Fibroblast of skin of abdomen (primary cell): Measurements from ENCODE around the gene B3GALNT2.
"Not testable (repeated sequence)": the region's sequence is repeated elsewhere in the genome, so short reads cannot be mapped to it uniquely, and the experiment has no call there.

Source experiments
- DNase-seq: peaks from one replicate; pipeline ENCODE4 v3.0.0-alpha.2; 2013

Gene B3GALNT2

DNA sequence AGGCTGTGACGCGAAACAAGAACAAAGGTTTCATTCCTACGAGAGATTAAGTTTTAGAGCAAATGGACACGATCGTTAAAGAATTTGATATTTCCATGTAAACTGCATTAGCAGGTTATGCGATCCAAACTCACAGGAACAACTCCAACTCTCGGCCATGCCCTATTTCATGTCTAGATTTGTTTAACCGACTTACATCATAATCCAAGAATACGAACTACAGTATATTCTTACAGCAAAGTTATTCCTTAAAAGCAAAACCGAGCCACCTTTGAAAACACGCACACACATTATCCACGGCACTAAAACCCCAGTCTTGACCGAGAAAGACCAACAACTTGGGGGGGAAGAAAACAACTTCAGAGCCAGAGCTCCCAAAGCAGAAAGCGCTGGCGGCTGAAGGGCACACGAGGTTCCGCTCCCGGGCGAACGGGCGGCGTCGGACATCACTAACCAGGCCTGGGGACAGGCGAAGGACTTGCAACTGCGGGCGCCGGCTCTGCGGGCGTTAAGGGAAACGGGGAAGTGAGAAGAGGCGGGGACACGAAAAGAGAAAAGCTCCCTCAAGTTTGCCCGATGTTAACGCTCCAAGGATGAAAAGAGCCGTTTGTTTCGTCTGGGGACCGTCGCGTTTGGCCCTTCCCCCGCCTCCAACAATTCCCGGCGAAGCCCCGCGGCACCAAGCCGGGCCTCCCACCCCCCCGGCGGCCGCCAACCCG is 690 bp downstream of the B3GALNT2 start:
- DNase-seq, result peak; percentile 42

DNA sequence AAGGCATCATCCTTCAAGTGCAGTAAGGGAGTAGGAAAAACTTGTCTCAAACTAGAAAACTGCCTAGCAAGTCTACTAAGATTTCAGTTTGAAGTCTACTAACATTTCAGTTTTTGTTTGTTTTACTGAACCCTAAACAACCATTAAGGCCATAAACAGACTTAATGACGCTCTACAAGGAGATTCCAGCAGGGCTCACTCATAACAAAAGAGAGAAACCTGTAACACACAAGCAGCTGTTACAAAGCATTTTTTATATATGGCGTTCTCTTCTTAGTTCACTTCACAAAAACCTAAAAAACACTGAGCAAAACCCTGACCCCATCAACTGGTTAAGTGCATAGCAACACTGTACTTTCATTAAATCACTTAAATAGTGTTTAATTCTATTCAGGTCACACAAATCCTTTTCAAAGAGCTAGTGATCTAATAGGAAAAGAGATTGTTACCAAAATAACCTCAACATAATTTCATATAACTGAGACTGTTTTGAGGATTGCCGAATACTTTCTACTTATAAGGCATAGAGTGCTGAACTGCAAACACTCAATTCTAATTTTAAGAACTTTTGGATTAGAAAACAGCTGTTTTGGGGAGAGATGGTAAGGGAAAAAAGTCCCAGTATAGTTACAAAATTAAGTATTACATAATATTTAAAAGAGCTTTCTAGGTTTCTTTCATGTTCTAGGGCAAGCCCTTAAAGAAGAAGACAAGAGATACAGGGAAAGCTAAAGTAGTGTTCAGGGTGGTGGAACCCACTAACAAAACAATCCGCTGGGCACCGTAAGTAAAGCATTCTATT is 1.4 kb downstream of the B3GALNT2 start:
- no peak for DNase-seq

DNA sequence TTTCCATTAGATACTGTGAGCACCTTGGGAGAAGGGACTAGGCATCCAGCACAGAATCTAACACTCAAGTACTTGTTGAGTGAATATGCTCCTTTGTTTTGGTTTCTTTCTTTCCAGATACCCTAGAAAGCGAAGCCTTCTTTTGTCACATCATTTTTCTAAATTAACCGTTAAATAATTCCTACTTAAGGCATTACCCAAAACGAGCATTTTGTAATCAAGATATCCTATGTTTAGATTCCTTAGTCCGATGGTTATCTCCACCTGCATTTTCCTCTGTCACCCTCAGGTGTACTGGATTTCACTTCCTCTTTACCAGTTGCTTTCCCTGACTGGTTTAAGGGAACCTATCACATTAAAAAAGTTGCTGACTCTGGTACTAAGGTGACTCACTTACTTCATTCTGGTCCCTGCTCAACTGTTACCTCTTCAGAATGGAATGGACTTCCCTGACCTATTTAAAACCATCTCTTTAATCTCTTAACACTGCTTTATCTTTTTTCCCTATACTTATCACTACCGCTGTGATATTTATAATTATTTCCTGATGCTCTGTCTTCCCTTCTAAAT is 3.2 kb downstream of the B3GALNT2 start:
- peak; percentile 24 for DNase-seq

DNA sequence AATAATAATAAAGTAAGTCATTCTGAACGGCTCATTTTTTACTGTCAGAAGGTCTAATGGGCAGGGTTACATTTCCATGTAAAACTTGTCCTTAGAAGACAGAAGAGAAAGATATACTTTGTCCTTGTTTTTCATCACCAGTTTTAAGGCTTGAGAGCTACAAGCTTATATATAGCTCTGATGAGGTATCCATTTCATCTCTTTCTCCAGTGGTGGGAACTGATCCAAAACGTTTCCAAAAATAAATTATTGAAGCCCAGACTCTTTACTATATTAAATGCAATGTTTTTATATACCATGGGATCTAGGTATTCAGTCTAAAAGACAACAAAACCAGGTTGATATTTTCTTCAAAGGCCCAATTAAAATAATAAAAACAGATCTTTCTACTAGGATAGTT is 8.7 kb downstream of the B3GALNT2 start:
- DNase-seq, result no peak

DNA sequence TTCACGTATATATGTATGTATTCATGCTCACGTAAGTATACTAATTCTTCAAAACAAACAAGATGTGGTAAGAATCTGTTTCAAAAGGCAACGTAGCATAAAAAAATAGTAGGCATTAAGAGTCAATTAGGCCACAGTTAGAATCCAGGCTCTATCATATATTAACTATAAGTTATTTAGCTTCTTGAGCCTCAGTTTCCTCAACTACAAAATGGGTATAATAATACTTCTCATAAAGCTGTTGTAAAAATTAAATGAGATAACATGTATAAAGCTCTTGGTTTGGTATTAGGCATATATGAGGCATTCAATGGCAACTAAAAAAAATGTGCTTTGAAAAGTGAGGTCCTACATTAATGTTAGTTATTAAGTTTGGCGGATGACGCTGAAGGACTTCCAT is 9.2 kb downstream of the B3GALNT2 start:
- DNase-seq, result no peak

DNA sequence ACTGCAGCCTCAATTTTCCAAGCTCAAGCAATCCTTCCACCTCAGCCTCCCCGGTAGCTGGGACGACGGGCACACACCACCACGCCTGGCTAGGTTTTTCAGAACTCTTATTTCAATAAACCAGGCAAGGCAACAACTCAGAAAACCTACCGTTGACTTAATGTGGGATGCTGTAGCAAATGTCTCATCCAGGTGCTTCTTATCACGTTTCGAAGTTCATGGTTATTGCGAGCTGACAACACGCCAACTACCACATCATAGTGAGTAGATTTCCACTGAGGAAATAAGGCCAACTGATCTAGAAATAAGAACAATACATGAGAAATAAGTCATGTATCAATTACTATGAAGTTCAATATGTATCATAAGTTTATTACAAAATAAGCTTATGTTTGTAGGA is 9.7 kb downstream of the B3GALNT2 start:
- no peak for DNase-seq

DNA sequence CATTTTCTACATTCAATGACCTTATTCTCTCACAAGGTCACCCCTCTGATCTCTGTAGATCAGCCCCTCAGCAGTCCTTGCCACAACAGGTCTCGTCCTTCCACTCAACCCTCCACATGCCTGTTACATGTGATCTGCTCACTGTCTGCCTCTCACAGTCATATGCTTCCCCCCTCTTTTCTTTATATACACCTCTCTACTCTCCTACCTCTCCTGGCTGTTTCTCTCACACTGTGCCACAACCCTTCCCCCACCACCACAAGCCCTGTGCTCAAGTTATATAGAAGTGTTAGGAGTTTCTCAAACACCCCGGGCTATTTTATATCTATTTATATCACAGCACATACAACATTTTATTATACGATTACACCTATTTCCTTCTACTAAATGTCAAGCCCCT is 12.6 kb downstream of the B3GALNT2 start:
- no peak for DNase-seq

DNA sequence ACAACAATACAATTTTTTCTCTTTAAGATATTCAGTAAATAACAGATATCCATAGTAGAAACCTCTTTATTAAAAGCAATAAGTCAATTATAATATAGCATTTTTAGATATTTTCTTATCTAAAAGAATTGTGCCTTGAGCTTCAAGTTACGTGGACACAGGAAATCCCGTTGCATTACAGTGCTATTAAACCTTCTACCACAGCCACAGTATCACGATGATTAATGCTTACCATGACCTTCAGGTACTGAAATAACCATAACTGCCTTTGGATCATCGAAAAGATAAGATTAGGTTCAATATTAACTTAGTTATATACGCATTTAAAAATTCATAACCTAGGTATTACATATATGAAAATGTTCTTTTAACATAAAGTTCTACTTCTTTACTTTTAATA is 17.9 kb downstream of the B3GALNT2 start:
- DNase-seq, result no peak

DNA sequence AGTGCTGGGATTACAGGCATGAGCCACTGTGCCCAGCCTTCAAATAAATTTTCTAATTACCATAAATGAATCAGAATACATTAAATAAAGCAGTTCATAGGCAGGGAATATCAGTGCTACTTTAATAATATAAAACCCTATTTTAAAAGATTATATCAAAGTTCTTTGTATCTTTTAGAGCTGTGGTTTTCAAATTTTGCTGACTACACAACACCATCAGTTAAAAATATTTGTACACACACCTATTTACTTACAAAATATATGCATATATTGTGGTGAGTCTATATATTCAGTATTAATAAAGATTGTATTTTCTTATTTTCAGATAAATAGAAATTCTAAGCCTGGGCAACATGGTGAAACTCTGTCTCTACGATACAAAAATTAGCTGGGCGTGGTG is 18.7 kb downstream of the B3GALNT2 start:
- no peak for DNase-seq

DNA sequence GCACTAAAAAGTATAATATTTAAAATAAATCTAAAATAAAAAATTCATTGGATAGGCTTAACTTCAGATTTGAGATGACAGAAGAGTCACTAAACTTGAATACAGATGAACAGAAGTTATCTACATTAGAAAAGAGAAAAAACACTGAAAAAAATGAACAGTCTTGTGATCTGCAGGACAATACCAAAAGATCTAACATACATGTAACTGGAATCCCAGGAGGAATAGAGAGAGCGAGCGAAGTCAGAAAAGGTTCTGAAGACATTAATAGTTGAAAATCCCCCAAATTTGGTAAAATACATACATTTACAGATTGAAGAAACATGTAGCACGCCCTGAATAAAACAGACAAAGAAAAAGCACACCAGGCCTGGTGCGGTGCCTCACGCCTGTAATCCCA is 21.2 kb downstream of the B3GALNT2 start:
- no peak for DNase-seq

DNA sequence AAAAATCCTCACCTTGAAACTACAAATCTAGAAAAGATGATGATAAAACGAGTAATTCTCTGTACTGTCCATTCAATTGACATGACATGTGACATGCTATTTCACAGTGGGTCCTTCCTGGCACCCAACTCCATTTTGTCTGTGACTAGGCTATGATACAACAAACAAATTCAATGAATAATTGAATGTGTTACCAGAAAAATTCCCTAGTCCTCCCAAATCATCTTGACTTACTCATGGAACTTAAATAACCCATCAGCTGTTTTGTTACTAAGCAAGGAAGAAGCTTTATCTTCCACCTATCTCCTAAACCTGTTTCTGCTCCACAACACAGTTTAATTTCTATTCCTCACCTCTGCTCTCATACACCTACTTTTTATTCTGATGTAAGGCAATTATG is 30.4 kb downstream of the B3GALNT2 start:
- DNase-seq, result no peak

DNA sequence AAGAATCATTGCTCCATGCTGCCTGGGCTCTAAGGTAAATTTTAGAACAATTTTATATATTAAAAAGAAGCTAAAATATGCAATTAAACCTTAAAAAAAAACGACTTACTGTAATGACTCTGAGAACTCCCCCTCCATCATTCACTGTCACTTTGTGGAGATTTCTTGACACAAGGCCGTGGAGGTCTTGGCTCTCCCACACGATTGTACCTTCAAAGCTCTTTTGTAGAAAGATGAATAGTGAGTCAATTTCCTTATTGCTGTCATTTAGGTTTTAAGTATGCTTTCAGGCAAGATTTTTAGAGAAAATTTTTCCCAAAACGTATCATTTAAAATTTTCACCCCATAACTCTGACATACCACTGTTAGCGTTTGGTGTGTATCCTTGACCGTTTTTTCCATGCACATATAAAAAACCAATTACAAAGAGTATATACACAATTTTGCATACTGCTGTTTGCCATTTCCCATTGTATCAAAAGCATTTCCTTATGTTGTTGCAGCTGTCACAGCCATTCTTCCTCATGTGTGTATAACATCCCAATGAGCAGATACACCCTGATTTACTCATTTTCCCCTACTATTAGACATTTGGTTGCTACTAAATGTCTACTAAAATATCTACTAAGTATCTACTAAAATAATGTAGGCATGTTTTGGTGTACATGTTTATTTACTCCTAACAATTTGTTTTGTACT is 33.4 kb downstream of the B3GALNT2 start:
- no peak for DNase-seq

DNA sequence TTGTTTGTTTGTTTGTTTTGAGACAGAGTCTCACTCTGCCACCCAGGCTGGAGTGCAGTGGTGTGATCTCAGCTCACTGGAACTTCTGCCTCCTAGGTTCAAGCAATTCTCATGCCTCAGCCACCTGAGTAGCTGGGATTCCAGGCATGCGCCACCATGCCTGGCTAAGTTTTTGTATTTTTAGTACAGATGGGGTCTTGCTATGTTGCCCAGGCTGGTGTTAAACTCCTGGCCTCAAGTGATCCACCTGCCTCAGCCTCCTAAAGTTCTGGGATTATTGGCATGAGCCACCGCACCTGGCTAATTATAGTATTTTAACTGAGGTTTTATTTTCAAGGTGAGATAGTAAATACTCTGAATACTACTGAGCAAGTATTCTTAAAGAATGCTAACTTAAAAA is 34.4 kb downstream of the B3GALNT2 start:
- not testable (repeated sequence) for DNase-seq

DNA sequence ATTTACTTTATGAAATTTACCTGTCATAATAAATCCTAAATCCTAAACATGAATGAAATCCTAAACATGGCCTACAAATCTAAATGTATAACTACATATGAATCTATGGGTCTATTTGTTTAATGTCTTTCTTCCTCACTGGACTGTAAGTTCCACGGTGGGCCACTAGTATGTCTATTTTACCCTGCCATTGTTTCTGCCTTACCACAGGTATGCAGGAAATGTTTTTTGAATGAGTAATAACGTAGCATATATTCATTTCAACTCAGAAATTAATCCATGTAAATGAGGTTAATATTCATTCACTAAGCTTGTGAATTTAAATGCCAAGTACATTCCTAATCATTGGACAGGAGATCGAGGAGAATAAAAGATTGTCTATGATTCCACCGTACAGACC is 35.3 kb downstream of the B3GALNT2 start:
- DNase-seq, result peak; percentile 76

DNA sequence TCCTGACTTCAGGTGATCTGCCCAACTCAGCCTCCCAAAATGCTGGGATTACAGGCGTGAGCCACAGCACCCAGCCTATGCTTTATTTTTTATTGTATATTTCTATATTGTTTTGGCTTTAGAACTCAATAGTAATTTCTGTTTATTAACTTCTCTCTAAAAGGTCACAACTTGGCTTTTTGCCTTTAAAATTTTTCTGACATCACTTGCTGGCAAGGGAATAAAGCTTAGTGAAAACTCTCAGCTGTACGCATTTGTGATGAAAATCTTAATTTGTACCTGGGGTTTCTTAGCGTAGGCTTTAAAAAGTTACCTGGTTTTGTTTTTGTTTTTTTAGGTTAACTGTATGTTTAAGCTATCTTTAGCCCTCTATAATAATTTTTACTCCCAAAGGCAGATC is 36.2 kb downstream of the B3GALNT2 start:
- no peak for DNase-seq

DNA sequence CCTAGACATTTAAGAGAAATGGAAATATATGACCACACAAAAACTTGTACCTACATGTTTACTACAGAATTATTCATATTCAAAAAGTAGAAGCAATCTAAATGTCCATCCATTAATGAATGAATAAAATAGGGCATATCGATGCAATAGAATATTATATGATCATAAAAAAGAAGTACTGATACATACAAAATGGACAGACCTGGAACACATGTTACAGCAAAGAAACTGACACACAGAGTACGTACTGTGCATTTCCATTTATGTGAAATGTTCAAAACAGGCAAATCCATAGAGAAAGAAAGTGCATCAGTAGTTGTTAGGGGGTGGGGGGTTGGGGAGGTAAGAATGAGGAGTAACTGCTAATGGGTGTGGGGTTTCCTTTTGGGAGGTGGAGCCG is 39.2 kb downstream of the B3GALNT2 start:
- DNase-seq, result no peak

DNA sequence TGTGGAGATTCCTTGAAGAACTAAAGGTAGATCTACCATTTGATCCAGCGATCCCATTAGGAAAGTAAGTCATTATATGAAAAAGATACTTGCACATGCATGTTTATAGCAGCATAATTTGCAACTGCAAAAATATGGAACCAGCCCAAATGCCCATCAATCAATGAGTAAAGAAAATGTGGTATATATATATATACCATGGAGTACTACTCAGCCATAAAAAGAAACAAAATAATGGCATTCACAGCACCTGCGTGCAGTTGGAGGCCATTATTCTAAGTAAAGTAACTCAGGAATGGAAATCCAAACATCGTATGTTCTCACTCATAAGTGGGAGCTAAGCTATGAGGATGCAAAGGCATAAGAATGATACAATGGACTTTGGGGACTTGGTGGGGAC is 41.4 kb downstream of the B3GALNT2 start:
- DNase-seq, result not testable (repeated sequence)

DNA sequence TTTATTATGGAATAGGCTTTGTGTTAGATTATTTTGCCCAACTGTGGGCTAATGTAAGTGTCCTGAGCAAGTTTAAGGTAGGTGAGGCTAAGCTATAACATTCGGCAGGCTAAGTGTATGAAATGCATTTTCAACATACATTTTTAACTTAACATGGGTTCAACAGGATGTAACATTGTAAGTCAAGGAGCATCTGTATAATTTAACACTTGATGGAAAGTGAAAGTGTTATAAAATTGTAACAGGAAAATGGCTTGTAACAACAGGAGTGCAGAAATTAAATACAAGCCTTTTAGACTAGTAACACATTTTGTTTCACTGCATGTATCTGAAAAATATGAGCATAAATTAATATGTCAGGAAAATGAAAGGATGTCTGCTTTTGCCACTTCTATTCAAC is 42.3 kb downstream of the B3GALNT2 start:
- no peak for DNase-seq

DNA sequence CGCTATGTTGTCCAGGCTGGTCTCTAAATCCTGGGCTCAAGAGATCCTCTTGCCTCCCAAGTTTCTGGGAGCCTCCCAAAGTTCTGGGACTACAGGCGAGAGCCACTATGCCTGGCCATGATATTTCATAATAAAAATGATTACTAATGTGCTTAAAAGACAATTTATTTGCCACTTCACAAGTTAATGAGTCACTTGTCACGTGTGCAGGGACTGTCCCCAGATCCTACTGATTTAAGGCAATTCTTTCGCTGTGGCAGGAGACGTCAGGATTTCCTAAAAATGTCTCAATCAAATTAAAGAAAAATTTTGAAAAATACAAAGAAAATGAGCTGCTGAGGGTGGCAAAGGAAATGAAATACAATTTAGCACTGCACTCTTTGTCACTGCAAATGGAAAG is 43.5 kb downstream of the B3GALNT2 start:
- DNase-seq, result no peak

DNA sequence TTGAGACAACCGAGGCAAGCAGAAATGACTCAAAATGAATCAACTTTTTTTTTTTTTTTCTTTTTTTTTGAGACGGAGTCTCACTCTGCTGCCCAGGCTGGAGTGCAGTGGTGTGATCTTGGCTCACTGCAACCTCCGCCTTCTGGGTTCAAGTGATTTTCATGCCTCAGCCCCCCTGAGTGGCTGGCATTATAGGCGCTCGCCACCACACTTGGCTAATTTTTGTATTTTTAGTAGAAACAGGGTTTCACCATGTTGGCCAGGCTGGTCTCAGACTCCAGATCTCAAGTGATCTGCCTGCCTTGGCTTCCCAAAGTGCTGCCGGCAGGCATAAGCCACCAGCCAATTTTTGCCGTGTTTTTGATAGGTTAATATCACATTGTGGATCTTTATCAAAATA is 46.4 kb downstream of the B3GALNT2 start:
- DNase-seq, result not testable (repeated sequence)

DNA sequence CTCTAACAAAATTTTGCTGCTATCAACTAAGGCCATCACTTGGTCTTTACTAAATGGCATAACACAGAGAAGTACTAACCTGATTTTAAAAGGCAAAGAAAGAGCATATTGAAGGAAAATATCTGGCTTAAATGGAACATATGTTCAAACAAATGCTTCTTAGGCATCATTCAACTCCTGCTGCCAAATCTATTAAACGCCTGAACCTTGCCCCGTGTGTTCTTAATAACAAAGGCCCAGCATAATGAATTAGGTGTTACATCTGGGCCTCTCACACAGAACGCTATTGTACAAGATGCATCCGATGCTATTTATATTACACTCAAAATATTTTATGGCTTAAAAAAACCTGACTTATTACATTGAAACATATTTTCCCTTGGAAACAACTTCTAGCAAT is 48.4 kb downstream of the B3GALNT2 start:
- no peak for DNase-seq

DNA sequence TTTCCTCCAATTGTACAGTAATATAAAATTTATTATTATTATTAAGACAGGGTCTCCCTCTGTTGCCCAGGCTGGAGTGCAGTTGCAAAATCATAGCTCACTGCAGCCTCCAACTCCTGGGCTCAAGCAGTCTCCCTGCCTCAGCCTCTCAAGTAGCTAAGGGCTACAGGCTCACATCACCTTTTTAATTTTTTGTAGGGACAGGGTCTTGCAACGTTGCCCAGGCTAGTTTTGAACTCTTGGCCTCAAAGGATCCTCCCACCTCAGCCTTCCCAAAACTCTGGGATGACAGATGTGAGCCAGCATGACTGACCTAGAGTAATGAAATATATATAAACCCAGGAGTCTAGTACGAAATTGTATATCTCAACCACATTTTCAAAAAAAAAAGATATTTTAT is 49.2 kb downstream of the B3GALNT2 start:
- DNase-seq, result no peak

DNA sequence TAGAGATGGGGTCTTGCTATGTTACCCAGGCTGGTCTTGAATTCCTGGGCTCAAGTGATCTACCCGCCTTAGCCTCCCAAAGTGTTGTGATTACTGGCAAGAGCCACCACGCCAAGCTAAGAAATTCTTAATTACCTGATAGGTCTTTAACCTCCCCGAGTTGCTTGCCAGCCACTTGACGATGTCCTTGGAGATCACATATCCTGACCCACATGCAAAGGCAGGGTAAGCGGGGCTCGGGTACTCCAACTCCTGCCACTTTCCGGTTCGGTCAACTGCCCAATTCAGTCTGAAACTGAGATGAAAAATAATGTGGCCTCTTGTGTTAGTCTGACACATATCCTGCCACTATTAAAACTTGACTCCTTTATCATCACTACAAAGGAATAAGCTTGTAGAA is 50.2 kb downstream of the B3GALNT2 start:
- no peak for DNase-seq
